Hepatocyte (in vitro differentiated cells): ENCODE results near the gene FOLR1. TPM values are rescaled to one million over a fixed set of nuclear protein-coding genes. Genes with fewer than 3 reads are reported as not detected.
A peak's percentile ranks its signal among the peaks of the same experiment; 100 is the strongest.

Experiments
- DNase-seq: peaks from one replicate; pipeline ENCODE4 v3.0.0-alpha.2; 2016; ENCODE audit warnings: low spot score
- H2AFZ ChIP-seq: fragments of 200-600 bp; sonication (generic); 2 replicates; pipeline ENCODE4 v1.6.0; 2016; ENCODE audit warnings: antibody characterized with exemption, mild to moderate bottlenecking
- H3K27ac ChIP-seq: fragments of 200-600 bp; sonication (generic); 2 replicates; pipeline ENCODE4 v1.5.1; 2016; ENCODE audit warnings: mild to moderate bottlenecking
- H3K27me3 ChIP-seq: fragments of 200-600 bp; sonication (generic); 2 replicates; pipeline ENCODE4 v1.6.1; 2016
- H3K36me3 ChIP-seq: fragments of 200-600 bp; sonication (generic); replicated peaks from 2 replicates; pipeline ENCODE4 v1.5.1; 2016; ENCODE audit warnings: low read depth; ENCODE audit not compliant: insufficient read depth
- H3K4me1 ChIP-seq: fragments of 200-600 bp; sonication (generic); 2 replicates; pipeline ENCODE4 v1.5.1; 2016; ENCODE audit warnings: mild to moderate bottlenecking, moderate library complexity; ENCODE audit not compliant: insufficient read depth
- H3K4me2 ChIP-seq: fragments of 200-600 bp; sonication (generic); 2 replicates; pipeline ENCODE4 v1.6.0; 2016
- H3K4me3 ChIP-seq: fragments of 200-600 bp; sonication (generic); 2 replicates; pipeline ENCODE4 v1.5.1; 2016; ENCODE audit warnings: mild to moderate bottlenecking
- H3K79me2 ChIP-seq: fragments of 200-600 bp; sonication (generic); 2 replicates; pipeline ENCODE4 v1.6.0; 2017; ENCODE audit warnings: mild to moderate bottlenecking
- H3K9me2 ChIP-seq: fragments of 200-600 bp; sonication (generic); replicated peaks from 2 replicates; pipeline ENCODE4 v1.6.0; 2017; ENCODE audit warnings: mild to moderate bottlenecking; ENCODE audit not compliant: insufficient read depth
- H3K9me3 ChIP-seq: fragments of 200-600 bp; sonication (generic); 2 replicates; pipeline ENCODE4 v1.5.1; 2016; ENCODE audit warnings: low read depth, mild to moderate bottlenecking
- H4K20me1 ChIP-seq: fragments of 200-600 bp; sonication (generic); 2 replicates; pipeline ENCODE4 v1.6.0; 2016; ENCODE audit warnings: mild to moderate bottlenecking; ENCODE audit not compliant: insufficient read depth, poor library complexity, severe bottlenecking
- EZH2 ChIP-seq: fragments of 200-600 bp; sonication (generic); IDR thresholded peaks from 2 replicates; pipeline ENCODE4 v1.6.1; 2016; ENCODE audit warnings: antibody characterized with exemption, mild to moderate bottlenecking, borderline replicate concordance
- EZH2phosphoT487 ChIP-seq: fragments of 200-600 bp; sonication (generic); IDR thresholded peaks from one replicate; pipeline ENCODE4 v1.6.1; 2018; ENCODE audit warnings: antibody characterized with exemption, mild to moderate bottlenecking, low read depth, moderate library complexity; ENCODE audit not compliant: unreplicated experiment, severe bottlenecking
- WGBS: methylation state at CpG from one replicate; pipeline ENCODE4 v1.1.6; 2016; ENCODE audit warnings: low lambda C conversion rate; ENCODE audit errors: missing lambda C conversion rate; 5-methylcytosine and 5-hydroxymethylcytosine counted together
- polyA plus RNA-seq: library from polyadenylated mRNA; unstranded; fragments of >200 nt; fragmentation: Nextera tagmentation; extraction: Ambion mirVana; gene quantifications from 2 replicates; pipeline ENCODE4 v1.2.1, GENCODE V29; 2016
- total RNA-seq: library from RNA; depleted of rRNA; stranded (reverse); fragments of >200 nt; gene quantifications from 2 replicates; pipeline ENCODE4 v1.2.3, GENCODE V29; 2014
- TF ChIP-seq, protein P1 (sequence below): fragments of 200-600 bp; sonication (generic); IDR thresholded peaks from 2 replicates; pipeline ENCODE4 v1.5.1; 2016; ENCODE audit warnings: antibody characterized with exemption, mild to moderate bottlenecking; ENCODE audit not compliant: poor library complexity

Gene FOLR1
- total and polyA plus RNA-seq, 2 experiments from 2014 or later: 13.4 to 19.9 TPM

DNA sequence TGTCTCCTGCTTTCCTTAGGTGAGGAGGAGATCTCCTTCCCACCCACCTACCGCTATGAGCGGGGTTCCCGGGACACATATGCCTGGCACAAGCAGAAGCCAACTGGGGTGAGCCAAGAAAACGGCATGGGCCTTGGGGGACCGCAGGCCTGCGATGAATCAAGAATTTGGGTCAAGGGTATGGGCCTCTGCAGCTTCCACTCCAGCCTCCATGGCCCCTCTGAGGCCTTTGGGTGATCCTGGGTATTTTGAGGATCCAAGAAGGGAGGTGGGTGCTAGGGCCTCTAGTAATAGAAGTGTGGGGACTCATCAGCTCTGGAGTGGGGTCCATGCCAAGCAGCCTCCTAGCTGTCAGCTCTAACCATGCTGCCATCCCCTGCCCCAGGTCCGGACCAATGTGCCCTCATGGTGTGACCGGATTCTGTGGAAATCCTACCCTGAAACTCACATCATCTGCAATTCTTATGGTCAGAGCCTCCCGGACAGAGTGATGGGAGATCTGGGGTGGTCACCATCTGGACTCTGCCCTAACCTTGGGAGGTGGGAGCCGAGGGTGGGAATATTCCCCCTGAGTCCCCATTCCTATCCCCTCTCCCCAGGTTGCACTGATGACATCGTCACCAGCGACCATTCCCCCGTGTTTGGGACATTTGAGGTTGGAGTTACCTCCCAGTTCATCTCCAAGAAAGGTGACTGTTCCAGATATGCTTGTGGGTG lies 41.3 kb downstream of the FOLR1 start:
- H4K20me1 ChIP-seq: peaks cover 16% of the 10 kb centered on the region
- no peaks in the 10 kb centered on the region for H3K4me1 ChIP-seq
- H3K79me2 ChIP-seq: no peaks in the 10 kb centered on the region
- H3K27me3 ChIP-seq: peaks cover under 1% of the 10 kb centered on the region
- H2AFZ ChIP-seq: no peak overlapping the region
- H3K36me3 ChIP-seq: no peaks in the 10 kb centered on the region
- H3K4me3 ChIP-seq: no peak overlapping the region
- no peaks in the 10 kb centered on the region for H3K9me2 ChIP-seq
- DNase-seq: peak; percentile 1
- H3K9me3 ChIP-seq: no peaks in the 10 kb centered on the region
- H3K27ac ChIP-seq: no peak overlapping the region
- 98% methylated on average over 12 of the region's 13 CpGs for WGBS
- TF ChIP-seq EZH2 (no peak), EZH2phosphoT487 (no peak)
- TF ChIP-seq, protein P1, sequence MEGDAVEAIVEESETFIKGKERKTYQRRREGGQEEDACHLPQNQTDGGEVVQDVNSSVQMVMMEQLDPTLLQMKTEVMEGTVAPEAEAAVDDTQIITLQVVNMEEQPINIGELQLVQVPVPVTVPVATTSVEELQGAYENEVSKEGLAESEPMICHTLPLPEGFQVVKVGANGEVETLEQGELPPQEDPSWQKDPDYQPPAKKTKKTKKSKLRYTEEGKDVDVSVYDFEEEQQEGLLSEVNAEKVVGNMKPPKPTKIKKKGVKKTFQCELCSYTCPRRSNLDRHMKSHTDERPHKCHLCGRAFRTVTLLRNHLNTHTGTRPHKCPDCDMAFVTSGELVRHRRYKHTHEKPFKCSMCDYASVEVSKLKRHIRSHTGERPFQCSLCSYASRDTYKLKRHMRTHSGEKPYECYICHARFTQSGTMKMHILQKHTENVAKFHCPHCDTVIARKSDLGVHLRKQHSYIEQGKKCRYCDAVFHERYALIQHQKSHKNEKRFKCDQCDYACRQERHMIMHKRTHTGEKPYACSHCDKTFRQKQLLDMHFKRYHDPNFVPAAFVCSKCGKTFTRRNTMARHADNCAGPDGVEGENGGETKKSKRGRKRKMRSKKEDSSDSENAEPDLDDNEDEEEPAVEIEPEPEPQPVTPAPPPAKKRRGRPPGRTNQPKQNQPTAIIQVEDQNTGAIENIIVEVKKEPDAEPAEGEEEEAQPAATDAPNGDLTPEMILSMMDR: no peak
- H3K4me2 ChIP-seq: no peak overlapping the region

DNA sequence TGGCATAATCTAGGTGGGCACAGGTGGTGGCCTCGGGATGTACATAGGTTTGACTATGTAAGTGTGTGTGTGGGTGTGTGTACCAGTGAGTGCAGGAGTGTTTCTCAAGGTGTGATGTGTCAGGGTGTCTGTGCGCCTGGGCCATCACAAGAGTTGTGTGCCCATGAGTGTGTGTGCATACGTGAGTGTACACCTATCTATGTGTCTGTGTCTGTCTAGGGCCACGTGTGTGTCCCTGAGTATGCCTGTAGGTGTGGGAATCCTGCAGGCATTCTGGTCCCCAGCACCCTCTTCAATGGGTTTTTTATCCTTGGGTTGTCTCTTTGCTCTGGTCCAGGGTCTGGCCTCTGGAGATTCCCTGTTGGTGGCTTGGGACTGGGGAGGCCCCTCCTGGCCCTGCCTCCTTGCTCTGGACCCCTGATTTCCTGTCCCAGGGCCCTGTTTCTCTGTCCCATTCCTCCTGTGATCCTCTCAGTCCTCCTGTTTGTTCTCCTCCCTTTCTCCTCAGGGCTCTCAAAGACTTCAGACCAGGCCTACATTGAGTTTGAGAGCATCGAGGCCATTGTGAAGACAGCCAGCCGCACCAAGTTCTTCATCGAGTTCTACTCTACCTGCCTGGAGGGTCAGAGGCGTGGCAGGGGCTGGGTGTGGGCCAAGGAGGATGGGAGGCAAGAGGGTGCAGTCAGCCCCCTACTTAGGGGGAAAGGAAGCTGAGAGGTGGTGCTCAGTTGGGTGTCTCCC lies 42.0 kb downstream of the FOLR1 start:
- H3K27me3 ChIP-seq: peaks cover 7% of the 10 kb centered on the region
- no peak overlapping the region for H3K4me2 ChIP-seq
- no peak for DNase-seq
- H3K27ac ChIP-seq: no peak overlapping the region
- no peaks in the 10 kb centered on the region for H3K9me3 ChIP-seq
- H2AFZ ChIP-seq: no peak overlapping the region
- no peak overlapping the region for H3K4me3 ChIP-seq
- no peak for TF ChIP-seq EZH2phosphoT487
- H3K36me3 ChIP-seq: no peaks in the 10 kb centered on the region
- peaks cover 16% of the 10 kb centered on the region for H4K20me1 ChIP-seq
- H3K79me2 ChIP-seq: no peaks in the 10 kb centered on the region
- H3K4me1 ChIP-seq: peaks cover under 1% of the 10 kb centered on the region
- H3K9me2 ChIP-seq: no peaks in the 10 kb centered on the region
- WGBS: 94% methylated on average over 8 of the region's 8 CpGs

DNA sequence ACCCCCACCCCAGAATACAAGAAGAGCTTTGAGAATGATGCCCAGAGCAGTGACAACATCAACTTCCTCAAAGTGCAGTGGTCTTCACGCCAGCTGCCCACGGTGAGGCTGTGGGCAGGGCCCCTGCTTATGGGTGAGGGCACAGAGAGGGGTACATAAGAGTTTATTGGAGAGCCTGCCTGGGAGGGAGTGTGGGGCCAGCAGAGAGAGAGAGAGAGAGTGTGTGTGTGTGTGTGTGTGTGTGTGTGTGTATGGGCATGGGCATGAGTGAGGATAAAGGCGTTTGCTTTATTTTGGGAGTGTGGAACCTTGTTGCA lies 42.5 kb downstream of the FOLR1 start:
- H3K27me3 ChIP-seq: peaks cover 12% of the 10 kb centered on the region
- peaks cover 5% of the 10 kb centered on the region for H3K4me1 ChIP-seq
- H3K27ac ChIP-seq: no peak overlapping the region
- no peak overlapping the region for H3K4me3 ChIP-seq
- no peaks in the 10 kb centered on the region for H3K9me3 ChIP-seq
- no peaks in the 10 kb centered on the region for H3K9me2 ChIP-seq
- H3K79me2 ChIP-seq: no peaks in the 10 kb centered on the region
- no peak for TF ChIP-seq EZH2phosphoT487
- no peak for TF ChIP-seq EZH2
- TF ChIP-seq, protein P1: no peak
- no peak for DNase-seq
- no peaks in the 10 kb centered on the region for H3K36me3 ChIP-seq
- peaks cover 13% of the 10 kb centered on the region for H4K20me1 ChIP-seq
- 85% methylated on average over 3 of the region's 3 CpGs for WGBS
- no peak overlapping the region for H2AFZ ChIP-seq
- no peak overlapping the region for H3K4me2 ChIP-seq

DNA sequence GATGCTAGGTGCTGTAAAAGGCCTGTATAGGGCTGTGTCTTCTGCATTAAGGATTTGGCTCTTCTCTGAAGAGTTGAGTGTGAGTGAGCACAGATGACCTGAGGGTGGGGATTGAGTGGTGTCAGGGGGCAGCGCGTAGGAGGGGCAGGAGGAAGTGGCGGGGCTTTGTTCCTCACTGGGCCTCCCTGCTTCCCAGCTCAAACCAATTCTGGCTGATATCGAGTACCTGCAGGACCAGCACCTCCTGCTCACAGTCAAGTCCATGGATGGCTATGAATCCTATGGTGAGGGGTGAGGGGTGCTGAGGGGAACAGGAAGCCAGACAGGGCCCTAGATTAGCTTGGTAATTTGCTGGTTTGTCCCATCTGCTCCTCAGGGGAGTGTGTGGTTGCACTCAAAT lies 43.0 kb downstream of the FOLR1 start:
- Histone ChIP-seq H3K27ac (no peak overlapping the region), H3K79me2 (no peaks in the 10 kb centered on the region), H3K4me1 (peaks cover 8% of the 10 kb centered on the region), H3K36me3 (no peaks in the 10 kb centered on the region), H3K4me2 (no peak overlapping the region), H3K4me3 (no peak overlapping the region), H3K9me2 (no peaks in the 10 kb centered on the region), H3K27me3 (peaks cover 15% of the 10 kb centered on the region), H2AFZ (no peak overlapping the region), H3K9me3 (no peaks in the 10 kb centered on the region), H4K20me1 (peaks cover 13% of the 10 kb centered on the region)
- DNase-seq: no peak
- 98% methylated on average over 4 of the region's 4 CpGs for WGBS
- TF ChIP-seq, protein P1: no peak
- TF ChIP-seq EZH2phosphoT487 (no peak), EZH2 (no peak)
